ENCODE data around the gene LTO1. TPM values are rescaled to one million over a fixed set of nuclear protein-coding genes. Genes with fewer than 3 reads are reported as not detected.

LTO1 gene
- total and polyA plus RNA-seq, 2 of the 13 experiments (the other 11 are each of a cell fraction or from before 2014, with no cell fraction given): 11.8 to 15.0 TPM

DNA sequence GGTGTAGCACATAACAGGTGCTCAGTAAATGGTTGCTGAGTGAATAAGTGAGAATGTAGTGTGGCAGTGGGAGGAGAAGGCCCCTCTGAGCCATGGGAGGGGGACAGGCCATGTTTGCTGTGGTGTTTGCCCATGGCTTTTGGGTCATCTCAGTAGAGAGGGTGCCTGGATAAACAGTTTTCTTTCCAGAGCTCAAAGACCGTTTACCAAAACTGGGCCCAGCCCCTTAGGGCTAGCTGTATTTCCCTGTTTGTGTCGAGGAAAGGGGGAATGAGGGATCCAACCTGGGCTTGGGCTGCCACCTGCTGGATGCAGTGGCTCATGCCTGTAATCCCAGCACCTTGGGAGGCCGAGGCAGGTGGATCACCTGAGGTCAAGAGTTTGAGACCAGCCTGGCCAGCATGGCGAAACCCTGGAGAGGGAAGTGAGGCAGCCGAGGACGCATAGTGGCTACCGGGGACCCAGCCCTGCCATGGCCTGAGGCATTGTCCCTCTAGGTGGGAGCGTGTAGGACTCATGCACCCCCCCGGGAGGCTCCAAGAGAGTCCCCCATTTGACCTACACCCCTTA, 8.7 kb upstream of the LTO1 start (continued):
- TF ChIP-seq, protein P1, sequence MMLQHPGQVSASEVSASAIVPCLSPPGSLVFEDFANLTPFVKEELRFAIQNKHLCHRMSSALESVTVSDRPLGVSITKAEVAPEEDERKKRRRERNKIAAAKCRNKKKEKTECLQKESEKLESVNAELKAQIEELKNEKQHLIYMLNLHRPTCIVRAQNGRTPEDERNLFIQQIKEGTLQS (CRISPR knock-in tag; IDR thresholded peaks at IDR 0.05): no peak
- TF ChIP-seq, protein P2, sequence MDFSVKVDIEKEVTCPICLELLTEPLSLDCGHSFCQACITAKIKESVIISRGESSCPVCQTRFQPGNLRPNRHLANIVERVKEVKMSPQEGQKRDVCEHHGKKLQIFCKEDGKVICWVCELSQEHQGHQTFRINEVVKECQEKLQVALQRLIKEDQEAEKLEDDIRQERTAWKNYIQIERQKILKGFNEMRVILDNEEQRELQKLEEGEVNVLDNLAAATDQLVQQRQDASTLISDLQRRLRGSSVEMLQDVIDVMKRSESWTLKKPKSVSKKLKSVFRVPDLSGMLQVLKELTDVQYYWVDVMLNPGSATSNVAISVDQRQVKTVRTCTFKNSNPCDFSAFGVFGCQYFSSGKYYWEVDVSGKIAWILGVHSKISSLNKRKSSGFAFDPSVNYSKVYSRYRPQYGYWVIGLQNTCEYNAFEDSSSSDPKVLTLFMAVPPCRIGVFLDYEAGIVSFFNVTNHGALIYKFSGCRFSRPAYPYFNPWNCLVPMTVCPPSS (IDR thresholded peaks at IDR 0.05): no peak
- TF ChIP-seq ZSCAN9 (CRISPR knock-in tag; IDR thresholded peaks at IDR 0.05; ENCODE audit: borderline replicate concordance) (no peak), KDM3A (CRISPR knock-in tag; IDR thresholded peaks at IDR 0.05; ENCODE audit: low read depth) (peak; percentile 79; the same call in 1 of the 2 replicates), ZNF205 (CRISPR knock-in tag; IDR thresholded peaks at IDR 0.05) (0 out of 2 replicates have a peak, but pooled peaks have one; percentile 36), NRL (CRISPR knock-in tag; IDR thresholded peaks at IDR 0.05; ENCODE audit: borderline replicate concordance) (0 out of 2 replicates have a peak, but pooled peaks have one; percentile 46), SP5 (CRISPR knock-in tag; IDR thresholded peaks at IDR 0.05; ENCODE audit: borderline replicate concordance, low read depth) (peak; percentile 16; the same call in 1 of the 2 replicates), ZNF160 (CRISPR knock-in tag; IDR thresholded peaks at IDR 0.05) (no peak), NR2F1 (CRISPR knock-in tag; IDR thresholded peaks at IDR 0.05) (no peak), SP140L (CRISPR knock-in tag; IDR thresholded peaks at IDR 0.05; ENCODE audit: borderline replicate concordance) (no peak), MZF1 (CRISPR knock-in tag; IDR thresholded peaks at IDR 0.05; ENCODE audit: borderline replicate concordance) (no peak), ONECUT2 (CRISPR knock-in tag; IDR thresholded peaks at IDR 0.05) (no peak), RBAK (CRISPR knock-in tag; IDR thresholded peaks at IDR 0.05) (no peak), SMC3 (IDR thresholded peaks at IDR 0.05; ENCODE audit: low read length) (peak; percentile 46; the same call in 1 of the 2 replicates), ZNF33A (CRISPR knock-in tag; IDR thresholded peaks at IDR 0.05; ENCODE audit: borderline replicate concordance) (no peak), ZNF44 (CRISPR knock-in tag; IDR thresholded peaks at IDR 0.05) (no peak), TFDP1 (CRISPR knock-in tag; IDR thresholded peaks at IDR 0.05; ENCODE audit: borderline replicate concordance) (no peak)
- TF ChIP-seq, protein P3, sequence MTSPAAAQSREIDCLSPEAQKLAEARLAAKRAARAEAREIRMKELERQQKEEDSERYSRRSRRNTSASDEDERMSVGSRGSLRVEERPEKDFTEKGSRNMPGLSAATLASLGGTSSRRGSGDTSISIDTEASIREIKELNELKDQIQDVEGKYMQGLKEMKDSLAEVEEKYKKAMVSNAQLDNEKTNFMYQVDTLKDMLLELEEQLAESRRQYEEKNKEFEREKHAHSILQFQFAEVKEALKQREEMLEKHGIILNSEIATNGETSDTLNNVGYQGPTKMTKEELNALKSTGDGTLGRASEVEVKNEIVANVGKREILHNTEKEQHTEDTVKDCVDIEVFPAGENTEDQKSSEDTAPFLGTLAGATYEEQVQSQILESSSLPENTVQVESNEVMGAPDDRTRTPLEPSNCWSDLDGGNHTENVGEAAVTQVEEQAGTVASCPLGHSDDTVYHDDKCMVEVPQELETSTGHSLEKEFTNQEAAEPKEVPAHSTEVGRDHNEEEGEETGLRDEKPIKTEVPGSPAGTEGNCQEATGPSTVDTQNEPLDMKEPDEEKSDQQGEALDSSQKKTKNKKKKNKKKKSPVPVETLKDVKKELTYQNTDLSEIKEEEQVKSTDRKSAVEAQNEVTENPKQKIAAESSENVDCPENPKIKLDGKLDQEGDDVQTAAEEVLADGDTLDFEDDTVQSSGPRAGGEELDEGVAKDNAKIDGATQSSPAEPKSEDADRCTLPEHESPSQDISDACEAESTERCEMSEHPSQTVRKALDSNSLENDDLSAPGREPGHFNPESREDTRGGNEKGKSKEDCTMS (CRISPR knock-in tag; conservative IDR thresholded peaks at IDR 0.05): no peak
- TF ChIP-seq, protein P4, sequence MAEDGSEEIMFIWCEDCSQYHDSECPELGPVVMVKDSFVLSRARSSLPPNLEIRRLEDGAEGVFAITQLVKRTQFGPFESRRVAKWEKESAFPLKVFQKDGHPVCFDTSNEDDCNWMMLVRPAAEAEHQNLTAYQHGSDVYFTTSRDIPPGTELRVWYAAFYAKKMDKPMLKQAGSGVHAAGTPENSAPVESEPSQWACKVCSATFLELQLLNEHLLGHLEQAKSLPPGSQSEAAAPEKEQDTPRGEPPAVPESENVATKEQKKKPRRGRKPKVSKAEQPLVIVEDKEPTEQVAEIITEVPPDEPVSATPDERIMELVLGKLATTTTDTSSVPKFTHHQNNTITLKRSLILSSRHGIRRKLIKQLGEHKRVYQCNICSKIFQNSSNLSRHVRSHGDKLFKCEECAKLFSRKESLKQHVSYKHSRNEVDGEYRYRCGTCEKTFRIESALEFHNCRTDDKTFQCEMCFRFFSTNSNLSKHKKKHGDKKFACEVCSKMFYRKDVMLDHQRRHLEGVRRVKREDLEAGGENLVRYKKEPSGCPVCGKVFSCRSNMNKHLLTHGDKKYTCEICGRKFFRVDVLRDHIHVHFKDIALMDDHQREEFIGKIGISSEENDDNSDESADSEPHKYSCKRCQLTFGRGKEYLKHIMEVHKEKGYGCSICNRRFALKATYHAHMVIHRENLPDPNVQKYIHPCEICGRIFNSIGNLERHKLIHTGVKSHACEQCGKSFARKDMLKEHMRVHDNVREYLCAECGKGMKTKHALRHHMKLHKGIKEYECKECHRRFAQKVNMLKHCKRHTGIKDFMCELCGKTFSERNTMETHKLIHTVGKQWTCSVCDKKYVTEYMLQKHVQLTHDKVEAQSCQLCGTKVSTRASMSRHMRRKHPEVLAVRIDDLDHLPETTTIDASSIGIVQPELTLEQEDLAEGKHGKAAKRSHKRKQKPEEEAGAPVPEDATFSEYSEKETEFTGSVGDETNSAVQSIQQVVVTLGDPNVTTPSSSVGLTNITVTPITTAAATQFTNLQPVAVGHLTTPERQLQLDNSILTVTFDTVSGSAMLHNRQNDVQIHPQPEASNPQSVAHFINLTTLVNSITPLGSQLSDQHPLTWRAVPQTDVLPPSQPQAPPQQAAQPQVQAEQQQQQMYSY (CRISPR knock-in tag; IDR thresholded peaks at IDR 0.05): no peak
- TF ChIP-seq, protein P5, sequence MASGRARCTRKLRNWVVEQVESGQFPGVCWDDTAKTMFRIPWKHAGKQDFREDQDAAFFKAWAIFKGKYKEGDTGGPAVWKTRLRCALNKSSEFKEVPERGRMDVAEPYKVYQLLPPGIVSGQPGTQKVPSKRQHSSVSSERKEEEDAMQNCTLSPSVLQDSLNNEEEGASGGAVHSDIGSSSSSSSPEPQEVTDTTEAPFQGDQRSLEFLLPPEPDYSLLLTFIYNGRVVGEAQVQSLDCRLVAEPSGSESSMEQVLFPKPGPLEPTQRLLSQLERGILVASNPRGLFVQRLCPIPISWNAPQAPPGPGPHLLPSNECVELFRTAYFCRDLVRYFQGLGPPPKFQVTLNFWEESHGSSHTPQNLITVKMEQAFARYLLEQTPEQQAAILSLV (CRISPR knock-in tag; IDR thresholded peaks at IDR 0.05; ENCODE audit: borderline replicate concordance): no peak

Measured in HepG2 (cell line).